ENCODE data around the gene SNX15.

DNA sequence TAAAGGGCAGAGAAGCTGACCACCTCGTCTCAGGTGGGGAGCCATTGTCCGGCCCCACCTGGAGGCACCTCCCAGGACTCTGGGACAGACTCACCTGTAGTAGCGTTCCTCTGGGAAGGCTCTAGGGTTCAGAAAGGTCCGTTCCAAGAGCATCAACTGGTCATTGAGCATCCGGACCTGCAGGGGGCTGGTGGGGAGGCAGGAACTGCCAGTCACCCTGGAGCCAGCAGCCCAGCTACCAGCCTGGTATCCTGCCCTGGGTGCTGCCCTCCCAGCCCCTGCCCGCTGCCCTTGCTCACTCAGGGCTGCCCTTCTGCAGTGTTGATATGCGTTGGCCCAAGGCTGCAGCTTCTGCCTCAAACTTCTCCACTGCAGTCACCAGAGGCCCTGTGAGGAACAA is 18.5 kb downstream of the SNX15 start:
- TF ChIP-seq, protein P1, sequence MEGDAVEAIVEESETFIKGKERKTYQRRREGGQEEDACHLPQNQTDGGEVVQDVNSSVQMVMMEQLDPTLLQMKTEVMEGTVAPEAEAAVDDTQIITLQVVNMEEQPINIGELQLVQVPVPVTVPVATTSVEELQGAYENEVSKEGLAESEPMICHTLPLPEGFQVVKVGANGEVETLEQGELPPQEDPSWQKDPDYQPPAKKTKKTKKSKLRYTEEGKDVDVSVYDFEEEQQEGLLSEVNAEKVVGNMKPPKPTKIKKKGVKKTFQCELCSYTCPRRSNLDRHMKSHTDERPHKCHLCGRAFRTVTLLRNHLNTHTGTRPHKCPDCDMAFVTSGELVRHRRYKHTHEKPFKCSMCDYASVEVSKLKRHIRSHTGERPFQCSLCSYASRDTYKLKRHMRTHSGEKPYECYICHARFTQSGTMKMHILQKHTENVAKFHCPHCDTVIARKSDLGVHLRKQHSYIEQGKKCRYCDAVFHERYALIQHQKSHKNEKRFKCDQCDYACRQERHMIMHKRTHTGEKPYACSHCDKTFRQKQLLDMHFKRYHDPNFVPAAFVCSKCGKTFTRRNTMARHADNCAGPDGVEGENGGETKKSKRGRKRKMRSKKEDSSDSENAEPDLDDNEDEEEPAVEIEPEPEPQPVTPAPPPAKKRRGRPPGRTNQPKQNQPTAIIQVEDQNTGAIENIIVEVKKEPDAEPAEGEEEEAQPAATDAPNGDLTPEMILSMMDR (IDR thresholded peaks at IDR 0.05): no peak
- no peak for TF ChIP-seq POLR2A (IDR thresholded peaks at IDR 0.05)

All from testis (tissue), 2 donors.